Right ventricle myocardium superior (tissue), 1 donor: ENCODE measurements around the gene PEPD. TPM values are rescaled to one million over a fixed set of nuclear protein-coding genes. Genes with fewer than 3 reads are reported as not detected.

Experiments used
- ATAC-seq: fragments of 200-7000 bp; cut with Tn5 transposase; one replicate; pipeline ENCODE4 v1.9.1; 2020; ENCODE audit warnings: mild to moderate bottlenecking; ENCODE audit not compliant: poor library complexity
- DNase-seq: peaks from one replicate; pipeline ENCODE4 v3.0.0-alpha.2; 2020
- intact Hi-C: fragments of 100-400 bp; cut with DNase I; formaldehyde crosslinking; loops from one replicate; pipeline ENCODE4 v1.11.2; 2022
- total RNA-seq: library from RNA; stranded (reverse); fragmentation: NEBNext Ultra II Directional; extraction: Animal tissue kit (Norgen Biotek cat#: 25700); gene quantifications from one replicate; pipeline ENCODE4 v1.2.1, GENCODE V29; 2021
- donor health status: DM: no; HTN: yes; CAD: no; lungs with severe emphysema.

PEPD gene
- total RNA-seq, 1 donor from 2014 or later: 29.6 TPM

GRCh38 chr19:33436360-33437345 is 84.9 kb downstream of the PEPD start:
- intact Hi-C loops: no loop called here
- ATAC-seq: no peak
- peak; percentile 30 for DNase-seq

DNA sequence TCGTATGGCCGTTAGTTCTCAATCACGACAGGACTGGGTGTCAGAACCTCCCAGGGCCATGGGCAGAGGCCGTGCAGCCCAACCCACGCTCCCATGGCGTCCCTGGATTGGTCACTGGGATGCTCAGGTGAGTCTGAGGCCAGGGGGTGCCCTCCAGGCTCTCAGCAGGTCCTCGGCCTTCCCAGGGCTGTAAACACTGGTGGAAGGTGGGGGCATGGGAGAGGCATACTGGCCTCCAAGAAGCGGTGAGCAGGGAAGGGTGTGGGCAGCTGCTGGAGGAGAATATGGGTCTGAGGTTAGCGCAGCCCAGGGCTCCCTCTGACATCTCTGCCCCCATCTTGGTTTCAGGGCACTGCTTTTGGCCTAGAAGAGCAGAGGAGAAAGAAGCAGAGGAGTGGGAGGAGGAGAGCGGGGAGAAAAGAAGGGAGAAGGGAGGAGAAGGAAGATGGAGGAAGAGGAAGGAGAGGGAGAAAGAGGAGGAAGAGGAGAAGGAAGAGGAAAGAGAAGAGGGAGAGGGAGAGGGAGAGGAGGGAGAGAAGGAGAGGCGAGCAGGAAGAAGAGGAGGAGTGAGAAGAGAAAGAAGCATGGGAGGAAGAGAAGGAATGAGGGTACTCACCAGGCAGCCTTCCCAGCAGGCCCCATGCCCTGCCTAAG is 85.8 kb downstream of the PEPD start:
- DNase-seq: peak; percentile 30
- intact Hi-C loops: no loop called here
- no peak for ATAC-seq

- peak; percentile 32 for DNase-seq
- intact Hi-C loops: loop anchor here (5.0 kb wide), 1 partner anchor 662 kb away; no protein-coding TSS in a partner anchor
- ATAC-seq: no peak
These were observed 86.5 kb downstream of the PEPD start for GRCh38 chr19:33434886-33435705.

GRCh38 chr19:33434069-33434885 is 87.3 kb downstream of the PEPD start:
- ATAC-seq (no peak), DNase-seq (no peak)
- intact Hi-C loops: loop anchor here (5.0 kb wide), 1 partner anchor 663 kb away; no protein-coding TSS in a partner anchor

GRCh38 chr19:33432446-33433170 is 89.0 kb downstream of the PEPD start:
- ATAC-seq: no peak
- intact Hi-C loops: loop anchor here (5.0 kb wide), 1 partner anchor 665 kb away; no protein-coding TSS in a partner anchor
- DNase-seq: peak; percentile 16

DNA sequence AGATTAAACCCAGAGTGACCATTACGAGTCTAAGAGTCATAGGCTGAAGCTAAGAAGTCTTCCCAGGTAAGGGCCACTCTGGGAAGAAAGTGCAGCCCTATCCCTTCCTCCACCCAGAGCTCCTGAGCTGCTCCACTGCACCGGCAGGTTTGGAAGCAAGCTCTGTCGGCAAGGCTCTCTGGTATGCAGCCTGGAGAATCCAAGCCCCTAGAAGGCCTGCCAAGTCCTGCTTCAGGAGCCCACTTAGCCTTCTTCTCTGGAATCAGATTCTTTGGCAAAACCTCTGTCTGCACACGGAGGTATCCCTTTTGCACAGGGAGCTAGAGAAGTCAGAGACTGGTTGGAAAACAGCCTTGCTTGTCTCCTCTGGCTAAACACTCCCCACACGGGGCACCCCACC is 89.6 kb downstream of the PEPD start:
- DNase-seq (peak; percentile 9), ATAC-seq (no peak)
- intact Hi-C loops: loop anchor here (5.0 kb wide), 1 partner anchor 665 kb away; no protein-coding TSS in a partner anchor

DNA sequence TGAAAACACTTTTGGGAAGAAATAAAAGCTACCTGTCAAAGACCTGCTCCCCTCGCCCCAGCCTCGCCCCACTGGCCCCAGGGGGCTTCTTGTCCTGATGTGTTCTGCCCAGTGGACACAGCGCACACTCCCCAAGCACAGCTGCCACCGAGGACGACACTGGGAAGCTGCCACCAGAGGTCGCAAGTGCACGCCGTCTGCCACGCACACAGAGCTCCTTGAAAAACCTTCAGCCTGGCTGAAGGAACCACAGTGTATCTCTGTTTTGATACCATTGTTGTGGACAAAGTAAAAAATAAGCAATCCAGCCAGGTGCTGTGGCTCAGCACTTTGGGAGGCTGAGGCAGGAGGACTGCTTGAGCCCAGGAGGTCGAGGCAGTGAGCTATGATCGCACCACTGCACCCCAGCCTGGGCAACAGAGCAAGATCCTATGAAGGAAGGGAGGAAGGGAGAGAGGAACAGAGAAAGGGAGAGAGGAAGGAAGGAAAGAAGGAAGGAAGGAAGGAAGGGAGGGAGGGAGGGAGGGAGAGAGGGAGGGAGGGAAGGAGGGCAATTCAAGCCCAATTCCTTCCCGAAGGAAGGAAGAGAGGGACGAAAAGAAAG is 90.8 kb downstream of the PEPD start:
- ATAC-seq (peak; percentile 89), DNase-seq (peak; percentile 77)
- intact Hi-C loops: loop anchor here (2.0 to 5.0 kb wide), 2 partner anchors 340 to 667 kb away; no protein-coding TSS in a partner anchor

- intact Hi-C loops: loop anchor here (2.0 to 5.0 kb wide), 2 partner anchors 341 to 667 kb away; no protein-coding TSS in a partner anchor
- ATAC-seq: no peak
- DNase-seq: peak; percentile 16
These were observed 91.5 kb downstream of the PEPD start for GRCh38 chr19:33429891-33430673.

DNA sequence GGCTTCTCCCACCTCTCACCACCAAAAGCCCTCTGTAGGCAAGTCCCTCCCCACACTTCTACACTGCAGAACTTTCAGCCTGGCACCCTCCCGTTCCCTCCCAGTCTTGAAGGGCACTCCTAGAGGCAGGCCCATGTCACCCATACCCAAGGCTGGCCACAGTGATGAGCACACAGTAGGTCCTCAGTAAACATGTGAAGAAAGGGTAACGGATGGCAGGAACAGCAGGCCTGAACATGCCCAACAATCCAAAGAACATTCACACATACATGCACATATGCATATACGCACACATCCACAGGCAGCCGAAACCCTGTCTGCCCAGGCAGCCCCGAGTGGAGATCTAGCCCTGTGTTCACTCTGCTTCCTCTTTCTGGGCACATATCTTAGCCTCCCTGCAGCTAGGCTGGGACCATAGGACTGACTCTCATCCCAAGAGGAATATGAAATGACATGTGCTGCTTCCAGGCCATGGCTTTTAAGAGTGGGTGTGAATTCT is 92.9 kb downstream of the PEPD start:
- intact Hi-C loops: no loop called here
- DNase-seq (peak; percentile 24), ATAC-seq (no peak)

DNA sequence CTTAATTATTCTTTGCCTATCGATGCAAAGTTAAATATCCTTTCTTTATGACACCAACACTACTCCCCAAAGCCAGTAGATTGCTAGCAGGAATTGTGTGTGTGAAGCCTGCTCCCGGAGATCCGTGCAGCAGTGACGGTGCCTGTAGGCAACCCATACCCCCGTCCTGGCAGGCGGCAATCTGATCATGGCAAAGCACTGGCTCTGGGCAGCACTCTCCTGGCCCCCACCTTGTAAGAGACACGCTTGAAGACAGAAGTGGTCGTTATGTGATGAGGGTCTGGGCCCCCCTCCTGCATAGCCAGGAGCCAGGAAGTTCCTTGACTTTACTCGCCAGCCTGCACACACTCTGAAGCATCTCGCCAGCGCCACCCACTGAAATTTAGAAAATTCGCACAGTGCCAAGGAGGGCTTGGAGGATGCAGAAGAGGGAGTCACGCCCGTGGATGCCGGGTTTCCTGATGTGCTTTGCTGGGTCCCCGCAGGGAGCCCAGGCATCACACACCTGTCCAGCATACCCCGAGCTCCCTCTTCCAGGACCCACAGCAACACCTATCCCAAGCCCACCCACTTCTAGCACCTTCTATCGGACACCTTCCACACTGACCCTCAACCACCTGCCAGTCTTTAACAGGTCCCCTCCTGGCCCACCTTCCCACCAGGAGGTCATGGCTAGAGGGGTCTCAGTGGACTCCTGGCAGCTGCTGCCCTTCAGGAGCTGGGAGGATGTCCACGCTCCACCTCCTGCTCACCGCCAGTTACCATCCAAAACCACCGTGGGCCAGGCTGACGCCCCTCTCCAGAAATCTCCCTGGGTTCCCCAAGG is 93.6 kb downstream of the PEPD start:
- DNase-seq (peak; percentile 26), ATAC-seq (no peak)
- intact Hi-C loops: no loop called here

DNA sequence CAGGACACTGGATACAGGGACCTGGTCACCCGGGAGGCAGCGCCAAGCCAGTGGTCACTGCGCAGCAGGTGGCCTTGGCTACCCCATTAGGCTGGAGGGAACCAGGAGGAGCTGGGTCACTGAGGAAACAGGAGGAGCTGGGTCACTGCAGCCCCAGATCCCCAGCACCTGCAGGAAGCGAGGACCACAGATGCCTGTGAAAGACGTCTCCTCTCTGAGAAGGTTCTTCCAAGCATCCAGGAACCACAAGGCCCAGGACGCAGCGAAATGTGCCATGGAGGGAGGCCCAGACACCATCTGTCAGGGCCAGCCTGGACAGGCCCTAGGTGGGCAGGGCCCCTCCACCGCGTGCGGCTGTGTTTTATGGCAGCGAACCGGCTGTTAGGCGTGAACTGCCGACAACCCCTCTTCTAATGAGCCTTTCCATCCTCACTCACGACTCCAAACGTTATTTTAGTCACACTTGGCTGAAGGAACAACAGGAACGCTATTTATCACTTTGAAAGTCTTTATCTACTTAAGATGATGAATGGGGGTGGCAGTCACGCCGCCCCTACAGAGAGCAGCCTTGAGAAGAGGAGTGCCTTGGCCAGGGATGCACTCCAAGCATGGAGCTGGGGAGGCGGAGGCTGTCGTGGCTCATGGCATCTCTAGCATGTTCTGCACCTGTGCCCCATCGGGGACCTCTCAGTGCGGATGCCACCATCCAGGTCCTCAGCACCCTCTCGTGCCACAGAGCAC is 94.8 kb downstream of the PEPD start:
- ATAC-seq (no peak), DNase-seq (peak; percentile 31)
- intact Hi-C loops: no loop called here

GRCh38 chr19:33424181-33424580 is 97.4 kb downstream of the PEPD start:
- intact Hi-C loops: no loop called here
- no peak for ATAC-seq
- no peak for DNase-seq

GRCh38 chr19:33422369-33423180 is 99.0 kb downstream of the PEPD start:
- intact Hi-C loops: no loop called here
- DNase-seq (no peak), ATAC-seq (no peak)

DNA sequence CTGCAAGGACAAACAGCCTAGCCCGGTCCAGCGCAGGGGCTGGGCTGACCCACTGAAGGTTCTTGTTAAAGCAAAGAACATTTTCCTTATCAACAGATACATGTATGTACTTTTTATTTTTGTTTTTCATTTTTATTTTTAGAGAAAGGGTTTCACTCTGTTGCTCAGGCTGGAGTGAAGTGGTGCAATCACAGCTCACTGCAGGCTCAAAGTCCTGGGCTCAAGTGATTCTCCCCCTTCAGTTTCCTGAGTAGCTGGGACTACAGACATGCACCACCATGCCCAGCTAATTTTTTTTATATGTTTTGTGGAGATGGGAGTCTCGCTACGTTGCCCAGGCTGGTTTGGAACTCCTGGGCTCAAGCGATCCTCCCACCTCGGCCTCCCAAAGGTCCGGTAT is 100.2 kb downstream of the PEPD start:
- DNase-seq: no peak
- intact Hi-C loops: no loop called here
- no peak for ATAC-seq
